ENCODE results near the gene NAV1. TPM values are rescaled to one million over a fixed set of nuclear protein-coding genes. Genes with fewer than 3 reads are reported as not detected.
"Not testable (repeated sequence)": the region's sequence is repeated elsewhere in the genome, so short reads cannot be mapped to it uniquely, and the experiment has no call there.

The NAV1 gene
- 27.5 TPM for total RNA-seq
- polyA plus RNA-seq = 19.0 TPM

DNA sequence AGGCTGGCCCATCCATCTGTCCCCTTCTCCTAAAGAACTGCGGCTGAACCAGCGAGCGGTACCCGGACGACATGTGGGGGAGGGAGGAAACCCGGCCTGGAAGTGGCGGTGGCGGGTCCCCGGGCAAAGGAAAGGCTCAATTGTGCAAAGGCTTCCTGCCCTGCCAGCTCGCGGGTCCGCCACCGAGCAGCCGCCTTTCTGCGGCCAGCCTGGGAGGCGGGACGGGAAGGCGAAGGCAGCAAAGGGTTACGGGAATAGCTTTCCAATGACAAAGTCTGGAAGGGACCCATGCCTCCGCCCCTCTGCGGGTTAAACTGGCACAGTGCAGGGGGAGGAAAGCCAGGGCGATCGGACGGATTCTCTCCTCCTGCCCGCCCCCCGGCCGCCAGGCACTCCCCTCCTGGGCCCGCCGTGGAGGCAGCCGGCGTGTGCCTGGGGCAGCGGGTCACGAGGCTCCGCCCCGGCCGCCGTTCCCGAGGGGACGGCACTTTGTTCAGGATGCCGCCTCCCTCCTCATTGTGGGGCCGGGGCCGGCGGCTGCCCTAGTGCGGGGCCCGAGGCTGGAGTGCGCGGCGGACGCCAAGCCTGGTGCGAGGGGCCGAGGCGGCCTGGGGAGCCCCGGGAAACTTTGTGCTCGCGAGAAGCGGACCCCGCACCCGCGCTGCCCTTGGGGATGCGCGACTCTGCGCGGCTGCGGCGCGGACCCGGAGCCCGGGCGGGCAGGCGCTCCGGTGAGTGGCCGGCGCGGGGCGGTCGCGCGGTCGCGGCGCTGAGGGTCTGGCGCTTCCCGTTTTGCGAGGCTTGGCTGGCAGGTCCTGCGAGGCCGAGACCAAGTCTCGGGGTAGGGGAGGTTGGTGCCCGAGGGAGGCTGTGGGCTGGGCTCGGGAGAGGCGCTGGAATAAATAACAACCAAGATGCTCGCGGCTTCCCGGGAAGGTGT lies at the start of gene NAV1:
TSS of gene NAV1 (plus strand) at position 516 of the 940 bp plus-strand sequence. CDS start 83,758 bp downstream, outside the sequence.
- Histone ChIP-seq H3K27ac (ENCODE audit: low read depth) (peak within 1 kb of the TSS; percentile 12), H3K4me3 (ENCODE audit: low read depth, low read length) (peak within 1 kb of the TSS; percentile 61), H3K4me1 (ENCODE audit: insufficient read depth) (no peaks in the 10 kb centered on the region), H3K36me3 (ENCODE audit: insufficient read depth) (no peaks in the 10 kb centered on the region)
- no peak for DNase-seq (ENCODE audit: extremely low spot score)
- WGBS = under 1% methylated on average over 93 of the region's 93 CpGs

DNA sequence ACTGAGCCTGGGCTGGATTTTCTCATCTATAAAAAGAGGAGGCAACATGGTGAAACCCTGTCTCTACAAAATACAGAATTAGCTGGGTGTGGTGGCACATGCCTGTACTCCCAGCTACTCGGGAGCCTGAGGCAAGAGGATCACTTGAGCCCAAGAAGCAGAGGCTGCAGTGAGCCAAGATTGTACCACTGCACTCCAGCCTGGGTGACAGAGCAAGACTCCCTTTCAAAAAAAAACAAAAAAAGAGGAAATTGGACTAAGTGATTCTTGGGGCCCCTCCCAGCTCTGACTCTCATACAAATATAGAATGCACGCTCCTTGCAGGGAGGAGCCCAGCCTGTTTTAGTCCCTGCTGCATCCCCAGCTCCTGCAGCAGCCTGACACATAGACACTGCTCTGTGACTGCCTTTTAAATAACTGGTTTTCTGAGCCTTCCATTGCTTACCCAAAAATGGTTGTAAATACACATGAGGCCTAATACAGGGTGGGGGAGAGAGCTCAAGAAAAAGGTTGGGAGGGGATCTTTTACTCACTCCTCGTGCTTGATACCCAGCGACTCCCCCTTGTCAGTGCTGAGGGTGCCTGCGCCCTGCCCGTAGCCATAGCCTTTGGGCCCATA lies 49.2 kb upstream of the NAV1 start:
- WGBS = 75% methylated on average over 6 of the region's 6 CpGs
- Histone ChIP-seq H3K4me1 (ENCODE audit: insufficient read depth) (no peaks in the 10 kb centered on the region), H3K27ac (ENCODE audit: low read depth) (no peak overlapping the region), H3K4me3 (ENCODE audit: low read depth, low read length) (no peak overlapping the region), H3K36me3 (ENCODE audit: insufficient read depth) (no peaks in the 10 kb centered on the region)
- no peak for DNase-seq (ENCODE audit: extremely low spot score)

DNA sequence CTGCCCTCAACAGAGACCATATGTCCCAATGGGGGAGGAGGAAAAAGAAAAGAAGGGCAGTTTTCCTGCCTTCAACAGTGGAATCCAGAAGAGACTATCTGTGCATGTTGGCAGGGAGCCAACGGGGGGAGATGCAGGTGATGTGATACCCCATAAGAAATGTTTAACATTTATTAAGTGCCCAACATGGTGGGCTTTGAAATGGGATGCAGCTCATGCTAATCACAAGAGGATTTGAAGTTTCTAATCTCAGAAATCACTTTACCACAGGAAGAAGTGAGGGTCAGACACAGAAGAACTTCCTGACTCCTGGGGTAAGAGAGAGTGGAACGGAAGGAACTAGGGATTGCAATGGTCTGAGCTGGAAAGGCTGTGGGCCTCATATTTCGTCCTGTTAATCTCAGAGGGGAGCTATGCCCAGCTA lies 48.2 kb upstream of the NAV1 start:
- Histone ChIP-seq H3K4me3 (ENCODE audit: low read depth, low read length) (no peak overlapping the region), H3K36me3 (ENCODE audit: insufficient read depth) (no peaks in the 10 kb centered on the region), H3K4me1 (ENCODE audit: insufficient read depth) (no peaks in the 10 kb centered on the region), H3K27ac (ENCODE audit: low read depth) (no peak overlapping the region)
- WGBS = 30% methylated on average over 3 of the region's 3 CpGs
- no peak for DNase-seq (ENCODE audit: extremely low spot score)

- H3K4me3 ChIP-seq (ENCODE audit: low read depth, low read length) = no peak overlapping the region
- H3K36me3 ChIP-seq (ENCODE audit: insufficient read depth) = no peaks in the 10 kb centered on the region
- no peak for DNase-seq (ENCODE audit: extremely low spot score)
- no peak overlapping the region for H3K27ac ChIP-seq (ENCODE audit: low read depth)
- no peaks in the 10 kb centered on the region for H3K4me1 ChIP-seq (ENCODE audit: insufficient read depth)
- 38% methylated on average over 3 of the region's 3 CpGs for WGBS
These were observed 46.9 kb upstream of the NAV1 start for GRCh38 chr1:201491896-201492511.

DNA sequence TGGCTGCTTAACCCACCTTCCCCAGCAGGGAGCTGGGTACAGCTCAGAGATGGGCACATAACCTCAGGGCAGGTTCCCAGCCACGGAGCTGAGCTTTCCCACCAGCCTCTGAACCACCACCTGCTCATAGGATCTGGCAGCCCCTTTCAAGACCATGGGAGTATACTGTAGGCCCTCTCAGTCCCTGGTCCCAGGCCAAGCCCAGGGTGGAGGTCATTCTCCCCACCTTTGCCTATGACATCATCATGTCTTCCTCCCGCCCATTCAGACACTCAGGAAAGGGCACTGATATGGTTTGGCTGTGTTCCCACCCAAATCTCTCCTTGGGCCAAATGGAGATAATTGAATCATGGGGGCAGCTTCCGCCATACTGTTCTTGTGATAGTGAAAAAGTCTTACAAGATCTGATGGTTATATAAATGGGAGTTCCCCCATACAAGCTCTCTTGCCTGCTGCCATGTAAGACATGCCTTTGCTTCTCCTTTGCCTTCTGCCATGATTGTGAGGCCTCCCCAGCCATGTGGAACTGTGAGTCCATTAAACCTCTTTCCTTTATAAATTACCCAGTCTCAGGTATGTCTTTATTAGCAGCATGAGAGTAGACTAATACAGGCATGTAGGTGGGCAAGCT lies 45.8 kb upstream of the NAV1 start:
- H3K36me3 ChIP-seq (ENCODE audit: insufficient read depth); DNase-seq (ENCODE audit: extremely low spot score); H3K4me1 ChIP-seq (ENCODE audit: insufficient read depth): not testable (repeated sequence)

GRCh38 chr1:201493757-201494617 lies 44.9 kb upstream of the NAV1 start:
- WGBS = 24% methylated on average over 15 of the region's 15 CpGs
- peak overlapping the region; percentile 3 for H3K27ac ChIP-seq (ENCODE audit: low read depth)
- H3K4me1 ChIP-seq (ENCODE audit: insufficient read depth) = no peaks in the 10 kb centered on the region
- no peak overlapping the region for H3K4me3 ChIP-seq (ENCODE audit: low read depth, low read length)
- DNase-seq (ENCODE audit: extremely low spot score) = no peak
- H3K36me3 ChIP-seq (ENCODE audit: insufficient read depth) = no peaks in the 10 kb centered on the region

More for the DNA sequence above, 45.8 kb upstream of the NAV1 start:
- H3K4me3 ChIP-seq (ENCODE audit: low read depth, low read length) = not testable (repeated sequence)
- 69% methylated on average over 3 of the region's 3 CpGs for WGBS
- H3K27ac ChIP-seq (ENCODE audit: low read depth) = peak overlapping the region; percentile 14

DNA sequence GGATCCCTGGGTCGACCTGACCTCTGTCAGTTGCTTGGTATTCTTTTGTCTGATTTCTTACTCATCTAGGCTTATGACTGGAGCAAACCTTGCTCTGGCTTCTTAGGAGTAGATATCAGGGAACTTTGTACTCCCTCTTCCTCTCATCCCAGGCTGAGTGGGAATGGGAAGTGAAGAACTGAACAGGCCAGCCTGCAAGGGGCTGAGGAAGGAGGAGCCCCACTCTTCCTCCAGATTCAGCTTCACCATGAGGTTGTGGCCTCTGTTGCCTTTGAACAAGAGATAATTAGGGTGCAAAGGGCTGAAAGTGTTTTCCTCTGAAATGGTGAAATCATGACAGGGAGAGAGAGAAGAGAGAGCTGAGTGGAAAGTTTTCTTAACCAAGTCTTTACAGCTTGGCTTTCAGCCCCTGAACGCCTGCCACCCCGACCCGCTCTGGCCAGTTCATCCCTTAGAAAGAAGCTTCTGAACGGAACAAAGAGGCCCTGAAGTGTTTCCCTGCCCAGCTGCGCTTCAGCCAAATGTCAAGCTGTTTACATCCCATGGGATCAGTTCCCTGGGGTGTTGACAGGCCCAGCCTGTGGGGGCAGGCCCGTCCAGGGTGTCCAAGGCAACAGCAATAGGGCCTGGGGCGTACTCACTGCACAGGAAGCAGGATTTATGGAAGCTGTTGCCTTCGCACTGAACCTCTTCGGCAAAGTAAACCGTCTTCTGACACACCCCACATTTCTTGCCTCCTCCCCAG lies 43.2 kb upstream of the NAV1 start:
- Histone ChIP-seq H3K4me3 (ENCODE audit: low read depth, low read length) (no peak overlapping the region), H3K36me3 (ENCODE audit: insufficient read depth) (no peaks in the 10 kb centered on the region), H3K27ac (ENCODE audit: low read depth) (peak overlapping the region; percentile 76), H3K4me1 (ENCODE audit: insufficient read depth) (no peaks in the 10 kb centered on the region)
- peak; percentile 67 for DNase-seq (ENCODE audit: extremely low spot score)
- 19% methylated on average over 11 of the region's 11 CpGs for WGBS

- Histone ChIP-seq H3K27ac (ENCODE audit: low read depth) (peak overlapping the region; percentile 76), H3K4me3 (ENCODE audit: low read depth, low read length) (no peak overlapping the region), H3K4me1 (ENCODE audit: insufficient read depth) (no peaks in the 10 kb centered on the region), H3K36me3 (ENCODE audit: insufficient read depth) (no peaks in the 10 kb centered on the region)
- WGBS = 22% methylated on average over 8 of the region's 8 CpGs
- no peak for DNase-seq (ENCODE audit: extremely low spot score)
These were observed 42.6 kb upstream of the NAV1 start for GRCh38 chr1:201496296-201496690.

- Histone ChIP-seq H3K4me1 (ENCODE audit: insufficient read depth) (no peaks in the 10 kb centered on the region), H3K36me3 (ENCODE audit: insufficient read depth) (no peaks in the 10 kb centered on the region), H3K4me3 (ENCODE audit: low read depth, low read length) (no peak overlapping the region), H3K27ac (ENCODE audit: low read depth) (no peak overlapping the region)
- 69% methylated on average over 16 of the region's 16 CpGs for WGBS
- DNase-seq (ENCODE audit: extremely low spot score) = no peak
These were observed 40.9 kb upstream of the NAV1 start for GRCh38 chr1:201497935-201498509.

DNA sequence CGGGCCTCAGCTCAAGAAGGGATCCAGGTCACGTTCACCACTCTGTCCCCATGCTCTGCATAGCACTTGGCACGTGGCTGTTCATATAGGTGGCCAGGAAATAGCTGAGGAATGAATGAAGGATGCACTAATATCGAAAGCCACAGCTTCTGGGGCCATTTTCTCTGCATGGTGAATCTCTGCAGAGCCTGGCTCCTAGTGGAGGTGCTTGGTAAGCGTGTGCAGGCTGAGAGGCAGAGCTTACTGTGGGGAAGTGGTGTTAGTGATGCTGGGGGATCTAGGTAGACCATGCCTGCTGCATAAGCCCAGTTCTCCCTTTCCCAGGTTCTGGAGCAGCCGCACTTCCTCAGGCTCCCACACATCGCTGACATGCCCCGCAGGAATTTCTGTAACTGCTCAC lies 40.3 kb upstream of the NAV1 start:
- DNase-seq (ENCODE audit: extremely low spot score) = no peak
- H3K27ac ChIP-seq (ENCODE audit: low read depth) = no peak overlapping the region

GRCh38 chr1:201499191-201499590 lies 39.7 kb upstream of the NAV1 start:
- Histone ChIP-seq H3K4me3 (ENCODE audit: low read depth, low read length) (no peak overlapping the region), H3K36me3 (ENCODE audit: insufficient read depth) (no peaks in the 10 kb centered on the region), H3K4me1 (ENCODE audit: insufficient read depth) (no peaks in the 10 kb centered on the region), H3K27ac (ENCODE audit: low read depth) (no peak overlapping the region)
- WGBS = 78% methylated on average over 3 of the region's 3 CpGs
- DNase-seq (ENCODE audit: extremely low spot score) = no peak

More for the DNA sequence above, 40.3 kb upstream of the NAV1 start:
- H3K4me3 ChIP-seq (ENCODE audit: low read depth, low read length) = no peak overlapping the region
- no peaks in the 10 kb centered on the region for H3K4me1 ChIP-seq (ENCODE audit: insufficient read depth)
- no peaks in the 10 kb centered on the region for H3K36me3 ChIP-seq (ENCODE audit: insufficient read depth)
- 67% methylated on average over 8 of the region's 8 CpGs for WGBS
